Body of pancreas (tissue), 4 donors: ENCODE data around the gene SNAI3. TPM values are rescaled to one million over a fixed set of nuclear protein-coding genes. Genes with fewer than 3 reads are reported as not detected.

ENCODE experiments used
- ATAC-seq: fragments of 150-250 bp; one replicate; pipeline ENCODE4 v1.9.1; 2016
- DNase-seq, 4 donors: peaks; one replicate each; pipeline ENCODE4 v3.0.0-alpha.2; 2019
- H3K27ac ChIP-seq, 4 donors: fragments of 200-600 bp; sonication (generic); 1 replicate in 3 of 4; 2 replicates in 1 of 4; pipeline versions ENCODE4 v1.5.1 to v1.6.1; 2016 to 2019; ENCODE audit warnings: mild to moderate bottlenecking in 1 of 4, mixed read lengths in 1 of 4, moderate library complexity in 1 of 4
- H3K27me3 ChIP-seq, 2 donors: fragments of 200-600 bp; sonication (generic); one replicate each; pipeline ENCODE4 v1.6.0; 2016; ENCODE audit warnings: mild to moderate bottlenecking in 1 of 2
- H3K36me3 ChIP-seq, 2 donors: fragments of 200-600 bp; sonication (generic); replicated peaks in 1 of 2; 2 replicates each; pipeline ENCODE4 v1.5.1; 2016; ENCODE audit warnings: low read depth in 2 of 2; ENCODE audit not compliant: insufficient read depth in 1 of 2
- H3K4me1 ChIP-seq: fragments of 200-600 bp; sonication (generic); one replicate; pipeline ENCODE4 v1.6.0; 2016
- H3K4me3 ChIP-seq, 2 donors: fragments of 200-600 bp; sonication (generic); 1 replicate in 1 of 2; 2 replicates in 1 of 2; pipeline ENCODE4 v1.5.1; 2016 to 2019
- H3K9me3 ChIP-seq, 3 donors: fragments of 200-600 bp; sonication (generic); 1 replicate in 2 of 3; 2 replicates in 1 of 3; pipeline ENCODE4 v1.5.1; 2016
- CTCF ChIP-seq, 7 experiments: fragments of 450-650 bp in 4 of 7; fragments of 200-600 bp in 3 of 7; sonication (generic) in 3 of 7; IDR thresholded peaks; one replicate each; pipeline ENCODE4 v1.5.1; 2016 to 2019; ENCODE audit warnings: antibody characterized with exemption in 7 of 7
- POLR2A ChIP-seq, 3 donors: fragments of 450-650 bp; IDR thresholded peaks; one replicate each; pipeline ENCODE4 v1.6.1; 2016; ENCODE audit warnings: antibody characterized with exemption in 3 of 3, mild to moderate bottlenecking in 2 of 3
- WGBS, 2 donors: methylation state at CpG; one replicate each; pipeline ENCODE4 v1.1.5; 2017; 5-methylcytosine and 5-hydroxymethylcytosine counted together
- intact Hi-C: fragments of 100-400 bp; cut with DNase I; formaldehyde crosslinking; loops from one replicate; pipeline ENCODE4 v1.15.1; 2023
- total RNA-seq, 2 donors: library from RNA; depleted of rRNA; stranded (reverse); fragments of >200 nt; gene quantifications; one replicate each; pipeline ENCODE4 v1.1.0, GENCODE V29; 2016

Gene SNAI3
- total RNA-seq, 2 donors from 2014 or later = 0.26 TPM; not detected in 1

GRCh38 chr16:88645941-88646340, 40.4 kb downstream of the SNAI3 start:
- ATAC-seq (no peak), DNase-seq (no peak)
- TF ChIP-seq CTCF (IDR thresholded peaks at IDR 0.05) (no peak), POLR2A (IDR thresholded peaks at IDR 0.05) (no peak)
- Histone ChIP-seq H3K27me3 (no peaks in the 10 kb centered on the region), H3K4me1 (peaks cover 18% of the 10 kb centered on the region), H3K4me3 (no peak overlapping the region), H3K27ac (no peak overlapping the region), H3K36me3 (no peaks in the 10 kb centered on the region), H3K9me3 (no peaks in the 10 kb centered on the region)
- 90 to 96% methylated on average over 16 to 23 of the region's 23 CpGs for WGBS, 2 donors
- intact Hi-C loops = no loop called here

DNA sequence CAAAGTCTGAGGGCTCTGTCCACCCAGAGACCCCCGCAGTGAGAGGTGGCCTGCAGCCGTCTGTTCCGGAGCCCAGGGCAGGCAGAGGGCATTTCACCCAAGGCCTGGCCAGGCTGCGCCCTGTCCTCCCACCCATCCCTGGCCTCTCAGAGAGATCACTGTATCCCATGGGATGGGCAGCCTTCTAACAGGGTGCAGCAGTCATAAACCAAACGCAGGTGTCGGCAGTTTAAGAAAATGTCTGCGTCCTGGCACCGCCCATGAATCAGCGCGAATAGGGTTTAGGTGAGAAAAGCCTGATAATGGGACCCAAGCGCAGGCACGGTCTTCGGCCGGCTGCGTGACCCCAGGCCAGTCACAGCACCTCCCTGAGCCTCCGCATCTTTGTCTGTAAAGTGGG, 40.9 kb downstream of the SNAI3 start:
- WGBS, 2 donors = 93 to 94% methylated on average over 7 to 16 of the region's 16 CpGs
- Histone ChIP-seq H3K36me3 (no peaks in the 10 kb centered on the region), H3K27me3 (no peaks in the 10 kb centered on the region), H3K9me3 (no peaks in the 10 kb centered on the region), H3K4me1 (peaks cover 15% of the 10 kb centered on the region), H3K27ac (no peak overlapping the region), H3K4me3 (no peak overlapping the region)
- DNase-seq (no peak), ATAC-seq (no peak)
- intact Hi-C loops = no loop called here
- TF ChIP-seq POLR2A (IDR thresholded peaks at IDR 0.05) (no peak), CTCF (IDR thresholded peaks at IDR 0.05) (no peak)

GRCh38 chr16:88643644-88643932, 42.7 kb downstream of the SNAI3 start:
- Histone ChIP-seq H3K36me3 (no peaks in the 10 kb centered on the region), H3K27me3 (no peaks in the 10 kb centered on the region), H3K4me1 (peaks cover 10% of the 10 kb centered on the region), H3K9me3 (no peaks in the 10 kb centered on the region), H3K4me3 (no peak overlapping the region), H3K27ac (no peak overlapping the region)
- intact Hi-C loops = no loop called here
- ATAC-seq (no peak), DNase-seq (no peak)
- WGBS, 2 donors = 58 to 85% methylated on average over 2 to 7 of the region's 9 CpGs
- TF ChIP-seq POLR2A (IDR thresholded peaks at IDR 0.05) (no peak), CTCF (IDR thresholded peaks at IDR 0.05) (no peak)

DNA sequence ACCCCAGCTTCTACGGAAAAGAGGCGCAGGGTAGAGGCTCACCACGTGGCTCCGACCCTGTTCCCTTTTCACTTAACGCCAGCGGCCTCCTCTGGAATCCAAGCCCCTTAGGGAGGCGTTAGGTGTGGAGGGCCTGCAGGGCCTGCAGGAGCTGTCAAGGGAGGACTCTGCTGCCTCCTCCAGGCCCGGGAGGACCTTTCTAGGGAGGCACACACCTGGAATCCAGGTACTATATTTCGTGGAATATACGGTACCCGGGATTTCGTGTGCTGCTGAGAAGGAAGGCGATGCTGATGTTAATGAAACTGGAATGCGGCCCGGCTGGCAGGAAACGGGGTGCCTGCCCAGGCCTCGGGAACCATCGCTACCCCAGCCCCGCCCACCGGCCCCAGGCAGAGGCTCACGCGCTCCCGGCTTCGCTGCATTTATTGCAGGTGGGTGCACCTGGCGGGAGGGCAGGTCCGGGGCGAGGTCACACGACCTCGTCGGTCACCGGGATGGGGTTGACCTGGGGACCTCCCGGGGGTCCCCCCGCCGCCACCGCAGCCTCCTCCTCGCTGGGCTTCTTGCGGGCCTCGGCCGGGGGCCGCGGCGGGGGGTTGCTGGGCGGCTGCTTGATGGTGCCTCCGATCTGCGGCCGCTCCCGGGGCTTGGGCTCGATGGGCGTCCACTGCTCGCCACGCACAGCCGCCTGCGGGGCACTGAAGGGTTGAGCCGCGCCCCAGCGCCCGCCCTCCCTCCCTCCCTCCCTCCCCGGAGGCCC, 43.2 kb downstream of the SNAI3 start:
- Histone ChIP-seq H3K27me3 (no peaks in the 10 kb centered on the region), H3K4me1 (peaks cover 15% of the 10 kb centered on the region), H3K36me3 (no peaks in the 10 kb centered on the region), H3K4me3 (no peak overlapping the region), H3K27ac (no peak overlapping the region), H3K9me3 (no peaks in the 10 kb centered on the region)
- TF ChIP-seq POLR2A (IDR thresholded peaks at IDR 0.05) (no peak), CTCF (IDR thresholded peaks at IDR 0.05) (no peak)
- intact Hi-C loops = no loop called here
- DNase-seq (no peak), ATAC-seq (no peak)
- 86 to 92% methylated on average over 17 to 51 of the region's 58 CpGs for WGBS, 2 donors
